Ovary (tissue), 3 donors: ENCODE results near the gene RING1.

Experiments used
- CTCF ChIP-seq, 3 donors: fragments of 450-650 bp in 2 of 3; fragments of 200-600 bp in 1 of 3; IDR thresholded peaks; one replicate each; pipeline versions ENCODE4 v1.5.1 to v1.8.0; 2016 to 2022; ENCODE audit warnings: antibody characterized with exemption in 3 of 3, mild to moderate bottlenecking in 1 of 3
- EP300 ChIP-seq: sonication (generic); formaldehyde crosslinking; IDR thresholded peaks from one replicate; pipeline ENCODE4 v1.6.1; 2017; ENCODE audit warnings: antibody characterized with exemption
- POLR2A ChIP-seq: fragments of 450-650 bp; IDR thresholded peaks from one replicate; pipeline ENCODE4 v1.6.1; 2017; ENCODE audit warnings: antibody characterized with exemption, mild to moderate bottlenecking, moderate library complexity
- donor health status: DM: no; HTN: no; CAD: no.

- no peak for TF ChIP-seq CTCF (IDR thresholded peaks at IDR 0.05)
- TF ChIP-seq POLR2A = no peak
- TF ChIP-seq EP300 = no peak
Measured at GRCh38 chr6:33176906-33177305, 31.4 kb upstream of the RING1 start.
